Measurements from ENCODE around the gene CPNE5. TPM values are rescaled to one million over a fixed set of nuclear protein-coding genes. Genes with fewer than 3 reads are reported as not detected.

Gene CPNE5
- total and polyA plus RNA-seq, 3 donors from 2014 or later: 44.2 to 137 (median 97.8) TPM

- Histone ChIP-seq H3K9me3 (no peaks in the 10 kb centered on the region), H3K27me3 (no peaks in the 10 kb centered on the region), H3K27ac (peak overlapping the region; percentile 9 to 68), H3K4me3 (no peak overlapping the region), H3K4me1 (peaks cover 53% of the 10 kb centered on the region), H3K36me3 (ENCODE audit: low read depth, missing control alignments) (no peaks in the 10 kb centered on the region)
- intact Hi-C loops (cut with DNase I; ENCODE audit: low total_unique reads): loop anchor here (5.0 kb wide), 1 partner anchor 82 kb away; no protein-coding TSS in a partner anchor
- WGBS, 2 donors: 20 to 30% methylated on average over 26 of the region's 26 CpGs
- TF ChIP-seq POLR2A (IDR thresholded peaks at IDR 0.05) (no peak), CTCF (IDR thresholded peaks at IDR 0.05) (no peak)
- peak; percentile 94 for DNase-seq
Observed at GRCh38 chr6:36848658-36849441, 9.6 kb upstream of the CPNE5 start.

GRCh38 chr6:36847991-36848390 is 8.7 kb upstream of the CPNE5 start:
- Histone ChIP-seq H3K27me3 (no peaks in the 10 kb centered on the region), H3K4me1 (peaks cover 57% of the 10 kb centered on the region), H3K27ac (peak overlapping the region in 1 of 2 donors; percentile 68), H3K9me3 (no peaks in the 10 kb centered on the region), H3K36me3 (ENCODE audit: low read depth, missing control alignments) (no peaks in the 10 kb centered on the region), H3K4me3 (no peak overlapping the region)
- TF ChIP-seq CTCF (IDR thresholded peaks at IDR 0.05) (no peak), POLR2A (IDR thresholded peaks at IDR 0.05) (no peak)
- intact Hi-C loops (cut with DNase I; ENCODE audit: low total_unique reads): loop anchor here (5.0 kb wide), 1 partner anchor 81 kb away; no protein-coding TSS in a partner anchor
- DNase-seq: no peak
- WGBS, 2 donors: 84 to 89% methylated on average over 6 of the region's 6 CpGs

GRCh38 chr6:36847152-36847551 is 7.9 kb upstream of the CPNE5 start:
- Histone ChIP-seq H3K9me3 (no peaks in the 10 kb centered on the region), H3K27ac (peak overlapping the region in 1 of 2 donors; percentile 68), H3K36me3 (ENCODE audit: low read depth, missing control alignments) (no peaks in the 10 kb centered on the region), H3K27me3 (no peaks in the 10 kb centered on the region), H3K4me1 (peaks cover 55% of the 10 kb centered on the region), H3K4me3 (no peak overlapping the region)
- intact Hi-C loops (cut with DNase I; ENCODE audit: low total_unique reads): loop anchor here (5.0 kb wide), 1 partner anchor 80 kb away; no protein-coding TSS in a partner anchor
- no peak for DNase-seq
- 88 to 91% methylated on average over 4 of the region's 4 CpGs for WGBS, 2 donors
- TF ChIP-seq POLR2A (IDR thresholded peaks at IDR 0.05): no peak
- no peak for TF ChIP-seq CTCF (IDR thresholded peaks at IDR 0.05)

GRCh38 chr6:36845233-36845632 is 6.0 kb upstream of the CPNE5 start:
- Histone ChIP-seq H3K27ac (peak overlapping the region in 1 of 2 donors; percentile 71), H3K36me3 (ENCODE audit: low read depth, missing control alignments) (no peaks in the 10 kb centered on the region), H3K9me3 (no peaks in the 10 kb centered on the region), H3K27me3 (no peaks in the 10 kb centered on the region), H3K4me3 (no peak overlapping the region), H3K4me1 (peaks cover 49% of the 10 kb centered on the region)
- intact Hi-C loops (cut with DNase I; ENCODE audit: low total_unique reads): loop anchor here (5.0 kb wide), 1 partner anchor 78 kb away; no protein-coding TSS in a partner anchor
- TF ChIP-seq CTCF (IDR thresholded peaks at IDR 0.05): no peak
- no peak for TF ChIP-seq POLR2A (IDR thresholded peaks at IDR 0.05)
- 75 to 88% methylated on average over 4 of the region's 4 CpGs for WGBS, 2 donors
- no peak for DNase-seq
